PC-9 (cell line): ENCODE results near the gene CRP. TPM values are rescaled to one million over a fixed set of nuclear protein-coding genes. Genes with fewer than 3 reads are reported as not detected.
"Not testable (repeated sequence)": the region's sequence is repeated elsewhere in the genome, so short reads cannot be mapped to it uniquely, and the experiment has no call there.

Source experiments
- BruUV-seq: library from RNA; stranded (reverse); fragments of 400-500 nt; replicated peaks from 2 replicates; lab custom pipeline; 2021; lab: Mats Ljungman, UMichigan
- CTCF ChIA-PET: fragments of 300-600 bp; sonication (Branson Sonifier 250); formaldehyde crosslinking; loops from one replicate; lab custom pipeline; 2022; ENCODE audit warnings: antibody characterized with exemption; lab: Charles Lee
- POLR2A ChIA-PET: fragments of 300-600 bp; sonication (Branson Sonifier 250); formaldehyde crosslinking; loops from one replicate; lab custom pipeline; 2022; ENCODE audit warnings: antibody characterized with exemption; ENCODE audit not compliant: unreplicated experiment; lab: Charles Lee
- DNase-seq, 2 experiments: peaks; one replicate each; pipeline versions ENCODE4 v3.0.0 to v3.0.0-alpha.2; 2015 to 2022; ENCODE audit warnings: mixed read lengths in 1 of 2
- H2AFZ ChIP-seq: fragments of 200-600 bp; sonication (generic); 2 replicates; pipeline ENCODE4 v1.8.1; 2017; ENCODE audit warnings: antibody characterized with exemption
- H3F3A ChIP-seq: fragments of 200-600 bp; sonication (generic); 2 replicates; pipeline ENCODE4 v1.8.1; 2017; ENCODE audit warnings: antibody characterized with exemption, mild to moderate bottlenecking, low read depth; ENCODE audit not compliant: insufficient read depth
- H3K27ac ChIP-seq: fragments of 200-600 bp; sonication (generic); 2 replicates; pipeline ENCODE4 v1.6.1; 2016; ENCODE audit warnings: mixed run types
- H3K27me3 ChIP-seq: fragments of 200-600 bp; sonication (generic); 2 replicates; pipeline ENCODE4 v1.6.1; 2016; ENCODE audit warnings: low read depth, mixed run types; ENCODE audit not compliant: insufficient read depth
- H3K36me3 ChIP-seq: fragments of 200-600 bp; sonication (generic); 2 replicates; pipeline ENCODE4 v1.6.1; 2016; ENCODE audit warnings: low read depth, mixed run types
- H3K4me1 ChIP-seq: fragments of 200-600 bp; sonication (generic); replicated peaks from 2 replicates; pipeline ENCODE4 v1.6.1; 2016; ENCODE audit warnings: mixed run types; ENCODE audit not compliant: insufficient read depth
- H3K4me2 ChIP-seq: fragments of 200-600 bp; sonication (generic); 2 replicates; pipeline ENCODE4 v1.6.1; 2017; ENCODE audit warnings: mixed run types
- H3K4me3 ChIP-seq: fragments of 200-600 bp; sonication (generic); 2 replicates; pipeline ENCODE4 v1.6.1; 2016; ENCODE audit warnings: mixed run types
- H3K79me2 ChIP-seq: fragments of 200-600 bp; sonication (generic); 2 replicates; pipeline ENCODE4 v1.6.1; 2017; ENCODE audit warnings: low read depth, mixed run types
- H3K9me2 ChIP-seq: fragments of 200-600 bp; sonication (generic); 2 replicates; pipeline ENCODE4 v1.8.1; 2017; ENCODE audit warnings: mild to moderate bottlenecking; ENCODE audit not compliant: insufficient read depth
- H3K9me3 ChIP-seq: fragments of 200-600 bp; sonication (generic); 2 replicates; pipeline ENCODE4 v1.8.1; 2016; ENCODE audit warnings: low read depth; ENCODE audit not compliant: insufficient read depth
- H4K20me1 ChIP-seq: fragments of 200-600 bp; sonication (generic); 2 replicates; pipeline ENCODE4 v1.8.1; 2017; ENCODE audit not compliant: insufficient read depth
- CTCF ChIP-seq: fragments of 200-600 bp; sonication (generic); conservative IDR thresholded peaks from 2 replicates; pipeline ENCODE4 v1.6.1; 2017; ENCODE audit warnings: mixed run types, antibody characterized with exemption, mild to moderate bottlenecking, moderate library complexity
- EZH2 ChIP-seq: fragments of 200-600 bp; sonication (generic); IDR thresholded peaks from 2 replicates; pipeline ENCODE4 v1.8.0; 2017; ENCODE audit warnings: antibody characterized with exemption, low read depth
- intact Hi-C: fragments of 100-400 bp; cut with micrococcal nuclease; formaldehyde crosslinking; loops from one replicate; pipeline ENCODE4 v1.10.0; 2022; ENCODE audit not compliant: unreplicated experiment
- total RNA-seq: library from RNA; stranded (reverse); gene quantifications from 2 replicates; pipeline ENCODE4 v1.2.3, GENCODE V29; 2021

Gene CRP
- total RNA-seq, 1 experiment from 2014 or later, result not detected

- 0 out of 2 replicates have a peak, but pooled peaks cover 4% of the 10 kb centered on the region for H3K27me3 ChIP-seq
- H3K4me2 ChIP-seq, result no peak overlapping the region
- no peaks in the 10 kb centered on the region for H3K36me3 ChIP-seq
- H3K4me3 ChIP-seq, result no peak overlapping the region
- no peak for TF ChIP-seq CTCF
- TF ChIP-seq EZH2, result no peak
- no peaks in the 10 kb centered on the region for H3F3A ChIP-seq
- H3K4me1 ChIP-seq, result no peaks in the 10 kb centered on the region
- DNase-seq, result no peak
- H3K27ac ChIP-seq, result no peak overlapping the region
- intact Hi-C loops, result no loop called here
- ChIA-PET CTCF (no interaction called here), POLR2A (no interaction called here)
- H3K9me2 ChIP-seq, result no peaks in the 10 kb centered on the region
- H2AFZ ChIP-seq, result no peak overlapping the region
- no TSS peak for BruUV-seq
- H3K9me3 ChIP-seq, result no peaks in the 10 kb centered on the region
- H3K79me2 ChIP-seq, result no peaks in the 10 kb centered on the region
- no peaks in the 10 kb centered on the region for H4K20me1 ChIP-seq
Measured at GRCh38 chr1:159737238-159737916, 23.0 kb upstream of the CRP start.

GRCh38 chr1:159723188-159723587, 8.8 kb upstream of the CRP start:
- intact Hi-C loops, BruUV-seq, POLR2A ChIA-PET: not testable (repeated sequence)

GRCh38 chr1:159719990-159720389, 5.6 kb upstream of the CRP start:
- TF ChIP-seq CTCF (no peak), EZH2 (no peak)
- Histone ChIP-seq H3K9me2 (no peaks in the 10 kb centered on the region), H3K4me1 (no peaks in the 10 kb centered on the region), H3K4me2 (no peak overlapping the region), H3K36me3 (no peaks in the 10 kb centered on the region), H3K79me2 (no peaks in the 10 kb centered on the region), H4K20me1 (no peaks in the 10 kb centered on the region), H3K9me3 (no peaks in the 10 kb centered on the region), H3K27me3 (no peaks in the 10 kb centered on the region), H3K27ac (no peak overlapping the region), H3K4me3 (no peak overlapping the region), H2AFZ (no peak overlapping the region), H3F3A (no peaks in the 10 kb centered on the region)
- no peak for DNase-seq
- CTCF ChIA-PET, result no interaction called here
- intact Hi-C loops, result no loop called here
- POLR2A ChIA-PET, result no interaction called here
- BruUV-seq, result no TSS peak

More at GRCh38 chr1:159723188-159723587, 8.8 kb upstream of the CRP start:
- H3F3A ChIP-seq, H3K27ac ChIP-seq, H3K79me2 ChIP-seq, CTCF ChIA-PET, H4K20me1 ChIP-seq, DNase-seq, H3K27me3 ChIP-seq, H3K9me3 ChIP-seq, H3K4me3 ChIP-seq, H3K4me2 ChIP-seq, H2AFZ ChIP-seq, H3K9me2 ChIP-seq, H3K36me3 ChIP-seq, H3K4me1 ChIP-seq: not testable (repeated sequence)

- no TSS peak for BruUV-seq
- no peak overlapping the region for H3K4me3 ChIP-seq
- H3K27me3 ChIP-seq, result no peaks in the 10 kb centered on the region
- DNase-seq, result no peak
- no peak overlapping the region for H2AFZ ChIP-seq
- no peaks in the 10 kb centered on the region for H3K9me2 ChIP-seq
- no peaks in the 10 kb centered on the region for H3K9me3 ChIP-seq
- CTCF ChIA-PET, result no interaction called here
- H3K4me1 ChIP-seq, result no peaks in the 10 kb centered on the region
- H3K79me2 ChIP-seq, result no peaks in the 10 kb centered on the region
- no peaks in the 10 kb centered on the region for H4K20me1 ChIP-seq
- intact Hi-C loops, result no loop called here
- TF ChIP-seq CTCF (no peak), EZH2 (no peak)
- POLR2A ChIA-PET, result no interaction called here
- no peaks in the 10 kb centered on the region for H3F3A ChIP-seq
- H3K27ac ChIP-seq, result no peak overlapping the region
- no peak overlapping the region for H3K4me2 ChIP-seq
- H3K36me3 ChIP-seq, result no peaks in the 10 kb centered on the region
Measured at GRCh38 chr1:159715855-159716254, 1.5 kb upstream of the CRP start.
